Thoracic aorta (tissue), 2 donors: Measurements from ENCODE around the gene PFKL. TPM values are rescaled to one million over a fixed set of nuclear protein-coding genes. Genes with fewer than 3 reads are reported as not detected.
"Not testable (repeated sequence)": the region's sequence is repeated elsewhere in the genome, so short reads cannot be mapped to it uniquely, and the experiment has no call there.

Source experiments
- ATAC-seq: fragments of 150-250 bp; one replicate; pipeline ENCODE4 v1.8.0; 2017; ENCODE audit warnings: low read depth; ENCODE audit not compliant: insufficient number of reproducible peaks, low FRiP score
- DNase-seq: peaks from one replicate; pipeline ENCODE4 v3.0.0-alpha.2; 2020; ENCODE audit warnings: low spot score
- H3K27ac ChIP-seq, 2 donors: fragments of 200-600 bp; sonication (generic); 1 replicate in 1 of 2; 2 replicates in 1 of 2; pipeline ENCODE4 v1.5.1; 2016; ENCODE audit warnings: mild to moderate bottlenecking in 2 of 2, moderate library complexity in 2 of 2
- H3K27me3 ChIP-seq: fragments of 200-600 bp; sonication (generic); replicated peaks from 2 replicates; pipeline ENCODE4 v1.6.0; 2016; ENCODE audit warnings: mild to moderate bottlenecking; ENCODE audit not compliant: insufficient read depth
- H3K36me3 ChIP-seq: fragments of 200-600 bp; sonication (generic); one replicate; pipeline ENCODE4 v1.5.1; 2016
- H3K4me1 ChIP-seq, 2 donors: fragments of 200-600 bp; sonication (generic); 1 replicate in 1 of 2; 2 replicates in 1 of 2; pipeline versions ENCODE4 v1.5.1 to v1.6.0; 2016; ENCODE audit warnings: low read depth in 2 of 2, mild to moderate bottlenecking in 1 of 2; ENCODE audit not compliant: control insufficient read depth in 1 of 2
- H3K4me3 ChIP-seq: fragments of 200-600 bp; sonication (generic); 2 replicates; pipeline ENCODE4 v1.5.1; 2016; ENCODE audit warnings: mild to moderate bottlenecking
- H3K9me3 ChIP-seq: fragments of 200-600 bp; sonication (generic); 2 replicates; pipeline ENCODE4 v1.5.1; 2016
- total RNA-seq, 2 donors: library from RNA; depleted of rRNA; stranded (reverse); fragments of >200 nt; gene quantifications; one replicate each; pipeline versions ENCODE4 v1.1.0 to v1.2.3, GENCODE V29; 2016
- TF ChIP-seq, protein P1 (sequence below): fragments of 200-600 bp; sonication (generic); IDR thresholded peaks from one replicate; pipeline ENCODE4 v1.5.1; 2019; ENCODE audit warnings: antibody characterized with exemption

Gene PFKL
- total RNA-seq, 2 donors from 2014 or later: 91.0 to 119 TPM

- no peaks in the 10 kb centered on the region for H3K27me3 ChIP-seq
- H3K9me3 ChIP-seq: no peaks in the 10 kb centered on the region
- H3K4me3 ChIP-seq: no peak overlapping the region
- H3K27ac ChIP-seq: no peak overlapping the region
- TF ChIP-seq, protein P1, sequence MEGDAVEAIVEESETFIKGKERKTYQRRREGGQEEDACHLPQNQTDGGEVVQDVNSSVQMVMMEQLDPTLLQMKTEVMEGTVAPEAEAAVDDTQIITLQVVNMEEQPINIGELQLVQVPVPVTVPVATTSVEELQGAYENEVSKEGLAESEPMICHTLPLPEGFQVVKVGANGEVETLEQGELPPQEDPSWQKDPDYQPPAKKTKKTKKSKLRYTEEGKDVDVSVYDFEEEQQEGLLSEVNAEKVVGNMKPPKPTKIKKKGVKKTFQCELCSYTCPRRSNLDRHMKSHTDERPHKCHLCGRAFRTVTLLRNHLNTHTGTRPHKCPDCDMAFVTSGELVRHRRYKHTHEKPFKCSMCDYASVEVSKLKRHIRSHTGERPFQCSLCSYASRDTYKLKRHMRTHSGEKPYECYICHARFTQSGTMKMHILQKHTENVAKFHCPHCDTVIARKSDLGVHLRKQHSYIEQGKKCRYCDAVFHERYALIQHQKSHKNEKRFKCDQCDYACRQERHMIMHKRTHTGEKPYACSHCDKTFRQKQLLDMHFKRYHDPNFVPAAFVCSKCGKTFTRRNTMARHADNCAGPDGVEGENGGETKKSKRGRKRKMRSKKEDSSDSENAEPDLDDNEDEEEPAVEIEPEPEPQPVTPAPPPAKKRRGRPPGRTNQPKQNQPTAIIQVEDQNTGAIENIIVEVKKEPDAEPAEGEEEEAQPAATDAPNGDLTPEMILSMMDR: no peak
- no peak for ATAC-seq
- H3K4me1 ChIP-seq: no peaks in the 10 kb centered on the region
- no peaks in the 10 kb centered on the region for H3K36me3 ChIP-seq
- DNase-seq: no peak
Observed at GRCh38 chr21:44281801-44282200, 18.1 kb upstream of the PFKL start.

- no peaks in the 10 kb centered on the region for H3K27me3 ChIP-seq
- H3K36me3 ChIP-seq: no peaks in the 10 kb centered on the region
- ATAC-seq (no peak), DNase-seq (no peak)
- TF ChIP-seq, protein P1: no peak
- H3K27ac ChIP-seq: no peak overlapping the region
- no peaks in the 10 kb centered on the region for H3K9me3 ChIP-seq
- H3K4me3 ChIP-seq: no peak overlapping the region
- H3K4me1 ChIP-seq: no peaks in the 10 kb centered on the region
Observed at GRCh38 chr21:44282370-44282769, 17.5 kb upstream of the PFKL start.

GRCh38 chr21:44283211-44283785 is 16.6 kb upstream of the PFKL start:
- H3K27me3 ChIP-seq, ATAC-seq, H3K4me1 ChIP-seq, H3K27ac ChIP-seq, H3K36me3 ChIP-seq, H3K9me3 ChIP-seq, H3K4me3 ChIP-seq, DNase-seq: not testable (repeated sequence)

- no peaks in the 10 kb centered on the region for H3K36me3 ChIP-seq
- H3K4me3 ChIP-seq: no peak overlapping the region
- DNase-seq (no peak), ATAC-seq (no peak)
- H3K27ac ChIP-seq: no peak overlapping the region
- no peaks in the 10 kb centered on the region for H3K27me3 ChIP-seq
- no peaks in the 10 kb centered on the region for H3K4me1 ChIP-seq
- no peaks in the 10 kb centered on the region for H3K9me3 ChIP-seq
- TF ChIP-seq, protein P1: no peak
Observed at GRCh38 chr21:44283948-44284347, 15.9 kb upstream of the PFKL start.

GRCh38 chr21:44285138-44285992 is 14.5 kb upstream of the PFKL start, which contains the start of gene AIRE:
AIRE (plus strand) TSS chr21:44285876; CDS start chr21:44286007, 131 bp downstream.
- no peaks in the 10 kb centered on the region for H3K27me3 ChIP-seq
- no peaks in the 10 kb centered on the region for H3K36me3 ChIP-seq
- TF ChIP-seq, protein P1: no peak
- no peak within 1 kb of the TSS for H3K4me3 ChIP-seq
- H3K27ac ChIP-seq: no peak within 1 kb of the TSS
- no peak for ATAC-seq
- H3K4me1 ChIP-seq: no peaks in the 10 kb centered on the region
- DNase-seq: no peak
- no peaks in the 10 kb centered on the region for H3K9me3 ChIP-seq
